Measurements from ENCODE around the gene TRIM49C. TPM values are rescaled to one million over a fixed set of nuclear protein-coding genes. Genes with fewer than 3 reads are reported as not detected.
"Not testable (repeated sequence)": the region's sequence is repeated elsewhere in the genome, so short reads cannot be mapped to it uniquely, and the experiment has no call there.

TRIM49C gene
- total RNA-seq (2021) = not detected in 2 replicates
- long read RNA-seq = 0 reads

DNA sequence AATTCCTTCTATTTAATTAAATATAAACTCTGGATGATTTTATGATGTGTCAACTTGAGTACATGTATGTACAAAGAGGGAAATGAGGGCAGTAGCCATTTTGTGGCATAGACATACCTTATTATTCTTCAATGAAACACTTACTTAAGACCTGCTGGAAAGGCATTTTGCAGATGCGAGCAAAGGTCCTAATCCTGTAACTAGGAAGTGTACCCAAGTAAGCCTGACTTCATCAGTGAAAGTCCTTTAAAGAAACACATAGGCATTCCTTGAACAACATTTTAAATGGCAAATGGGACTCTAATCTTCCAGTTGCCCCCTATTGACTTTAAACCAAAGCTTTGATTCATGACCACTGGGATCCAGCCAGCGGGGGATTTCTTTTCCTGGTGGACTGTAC, at the start of gene TRIM49C:
TSS of gene TRIM49C (plus strand) at position 301 of the 400 bp plus-strand sequence. CDS start 4,106 bp downstream, outside the sequence.
- not testable (repeated sequence) for H4K91ac ChIP-seq (ENCODE audit: insufficient read length, low read depth, low read length); H3K4me1 Mint-ChIP-seq

DNA sequence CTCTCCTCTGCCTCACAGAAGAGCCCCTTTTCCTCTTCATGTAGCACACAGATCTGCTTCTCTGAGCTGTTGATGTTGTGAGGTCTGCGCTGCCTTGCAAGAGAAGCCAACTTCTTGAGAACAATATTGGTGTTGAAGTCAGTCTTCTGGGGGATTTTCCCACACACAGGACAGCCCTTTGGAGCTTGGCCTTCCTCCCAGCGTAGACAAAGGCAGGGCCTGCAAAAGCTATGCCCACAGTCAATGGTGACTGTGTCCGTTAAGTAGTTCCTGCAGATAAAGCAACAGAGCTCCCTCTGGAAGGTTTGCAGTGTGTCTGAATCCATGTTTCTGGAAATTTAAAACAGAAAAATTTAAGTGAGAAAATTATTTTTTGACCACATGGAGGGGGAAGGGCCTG, 6.7 kb upstream of the TRIM49C start:
- H3K23ac ChIP-seq (ENCODE audit: insufficient read length, low read depth, low read length); DNase-seq; H3K27me3 ChIP-seq (ENCODE audit: insufficient read depth, low read length); H3K56ac ChIP-seq (ENCODE audit: insufficient read length, low read depth, low read length); H3K4me1 ChIP-seq (ENCODE audit: insufficient read depth, low read length); H4K20me1 ChIP-seq (ENCODE audit: control insufficient read depth, insufficient read depth, insufficient read length); H3K27ac Mint-ChIP-seq; H3K9me3 Mint-ChIP-seq; H3T11ph ChIP-seq (ENCODE audit: low read length); H2BK15ac ChIP-seq (ENCODE audit: low read depth, low read length); H2BK120ac ChIP-seq (ENCODE audit: low read depth, low read length, poor library complexity, severe bottlenecking); H3K9me3 ChIP-seq (ENCODE audit: control insufficient read depth, low read depth, low read length); H4K5ac ChIP-seq (ENCODE audit: insufficient read length, low read depth, low read length); H4K91ac ChIP-seq (ENCODE audit: insufficient read length, low read depth, low read length); H3K14ac ChIP-seq (ENCODE audit: insufficient read depth, low read length); H3K4me3 Mint-ChIP-seq; H2BK20ac ChIP-seq (ENCODE audit: low read depth, low read length, poor library complexity, severe bottlenecking); H3K4ac ChIP-seq (ENCODE audit: low read depth, low read length); H3K79me2 ChIP-seq (ENCODE audit: insufficient read depth, low read length); H3K27ac ChIP-seq (ENCODE audit: insufficient read length, low read depth, low read length); H2AK5ac ChIP-seq (ENCODE audit: insufficient read length, low read length); H2BK12ac ChIP-seq (ENCODE audit: insufficient read length, low read depth, low read length); H3K23me2 ChIP-seq (ENCODE audit: insufficient read length, low read depth, low read length, poor library complexity, severe bottlenecking); H3K36me3 Mint-ChIP-seq (ENCODE audit: insufficient read depth in 1 of 3, low read depth in 3 of 3); H4K8ac ChIP-seq (replicated peaks; ENCODE audit: insufficient read length, low read depth, low read length); H3K4me1 Mint-ChIP-seq; H3K18ac ChIP-seq (ENCODE audit: insufficient read length, low read depth, low read length); H2AFZ ChIP-seq (ENCODE audit: low read length); H3K9ac ChIP-seq (ENCODE audit: extremely low read depth, insufficient read length, low read length); H3K27me3 Mint-ChIP-seq (ENCODE audit: low read depth); H3K4me2 ChIP-seq (ENCODE audit: insufficient read depth, insufficient read length, low read length); H3K79me1 ChIP-seq (ENCODE audit: insufficient read depth, low read depth, low read length, poor library complexity, severe bottlenecking); H2BK5ac ChIP-seq (ENCODE audit: insufficient read length, low read length): not testable (repeated sequence)
- no CpG with 5 or more reads among the region's 3 CpGs for WGBS (ENCODE audit: extremely low coverage, insufficient read length, low lambda C conversion rate)

More for the DNA sequence above, at the start of gene TRIM49C:
- H3K4me1 ChIP-seq (ENCODE audit: insufficient read depth, low read length); H3K9me3 Mint-ChIP-seq; H4K5ac ChIP-seq (ENCODE audit: insufficient read length, low read depth, low read length); H3K4me3 Mint-ChIP-seq; H3K4me2 ChIP-seq (ENCODE audit: insufficient read depth, insufficient read length, low read length); H3K9me3 ChIP-seq (ENCODE audit: control insufficient read depth, low read depth, low read length); H3K56ac ChIP-seq (ENCODE audit: insufficient read length, low read depth, low read length); H3K14ac ChIP-seq (ENCODE audit: insufficient read depth, low read length); H3K36me3 Mint-ChIP-seq (ENCODE audit: insufficient read depth in 1 of 3, low read depth in 3 of 3); H3K79me1 ChIP-seq (ENCODE audit: insufficient read depth, low read depth, low read length, poor library complexity, severe bottlenecking); H3K79me2 ChIP-seq (ENCODE audit: insufficient read depth, low read length); H3K27ac ChIP-seq (ENCODE audit: insufficient read length, low read depth, low read length); H3K23me2 ChIP-seq (ENCODE audit: insufficient read length, low read depth, low read length, poor library complexity, severe bottlenecking); H2AFZ ChIP-seq (ENCODE audit: low read length); H2BK20ac ChIP-seq (ENCODE audit: low read depth, low read length, poor library complexity, severe bottlenecking); H4K8ac ChIP-seq (replicated peaks; ENCODE audit: insufficient read length, low read depth, low read length); H2AK5ac ChIP-seq (ENCODE audit: insufficient read length, low read length); H3K18ac ChIP-seq (ENCODE audit: insufficient read length, low read depth, low read length); H3K27ac Mint-ChIP-seq; H3K27me3 ChIP-seq (ENCODE audit: insufficient read depth, low read length); H3K4ac ChIP-seq (ENCODE audit: low read depth, low read length); DNase-seq; H4K20me1 ChIP-seq (ENCODE audit: control insufficient read depth, insufficient read depth, insufficient read length); H3T11ph ChIP-seq (ENCODE audit: low read length); H2BK15ac ChIP-seq (ENCODE audit: low read depth, low read length); H3K9ac ChIP-seq (ENCODE audit: extremely low read depth, insufficient read length, low read length); H2BK120ac ChIP-seq (ENCODE audit: low read depth, low read length, poor library complexity, severe bottlenecking); H2BK5ac ChIP-seq (ENCODE audit: insufficient read length, low read length); H2BK12ac ChIP-seq (ENCODE audit: insufficient read length, low read depth, low read length); H3K27me3 Mint-ChIP-seq (ENCODE audit: low read depth); H3K23ac ChIP-seq (ENCODE audit: insufficient read length, low read depth, low read length): not testable (repeated sequence)
- no CpG with 5 or more reads among the region's 2 CpGs for WGBS (ENCODE audit: extremely low coverage, insufficient read length, low lambda C conversion rate)
